Right lung (tissue), 5 donors: ENCODE measurements around the gene LRRN1. TPM values are rescaled to one million over a fixed set of nuclear protein-coding genes. Genes with fewer than 3 reads are reported as not detected.
"Not testable (repeated sequence)": the region's sequence is repeated elsewhere in the genome, so short reads cannot be mapped to it uniquely, and the experiment has no call there.

Experiments used
- DNase-seq, 2 donors: peaks; one replicate each; pipeline ENCODE4 v3.0.0-alpha.2; 2013
- polyA plus RNA-seq, 5 donors: library from polyadenylated mRNA; unstranded; fragments of 120-200 nt; gene quantifications; one replicate each; pipeline versions ENCODE4 v1.2.1 to v1.2.3, GENCODE V29; 2013; ENCODE audit warnings: inconsistent platforms in 1 of 5, low replicate concordance in 1 of 5; ENCODE audit not compliant: insufficient read length in 5 of 5, insufficient read depth in 1 of 5

LRRN1 gene
- polyA plus RNA-seq, 5 donors = 22.8 to 28.8 (median 23.4) TPM

DNA sequence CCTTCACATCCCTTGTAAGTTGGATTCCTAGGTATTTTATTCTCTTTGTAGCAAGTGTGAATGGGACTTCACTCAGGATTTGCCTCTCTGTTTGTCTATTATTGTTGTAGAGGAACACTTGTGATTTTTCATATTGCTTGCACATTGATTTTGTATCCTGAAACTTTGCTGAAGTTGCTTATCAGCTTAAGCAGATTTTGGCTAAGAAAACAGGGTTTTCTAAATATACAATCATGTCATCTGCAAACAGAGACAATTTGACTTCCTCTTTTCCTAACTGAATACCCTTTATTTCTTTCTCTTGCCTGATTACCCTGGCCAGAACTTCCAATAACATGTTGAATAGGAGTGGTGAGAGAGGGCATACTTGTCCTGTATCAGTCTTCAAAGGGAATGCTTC lies 88.1 kb downstream of the LRRN1 start:
- DNase-seq = not testable (repeated sequence)

DNA sequence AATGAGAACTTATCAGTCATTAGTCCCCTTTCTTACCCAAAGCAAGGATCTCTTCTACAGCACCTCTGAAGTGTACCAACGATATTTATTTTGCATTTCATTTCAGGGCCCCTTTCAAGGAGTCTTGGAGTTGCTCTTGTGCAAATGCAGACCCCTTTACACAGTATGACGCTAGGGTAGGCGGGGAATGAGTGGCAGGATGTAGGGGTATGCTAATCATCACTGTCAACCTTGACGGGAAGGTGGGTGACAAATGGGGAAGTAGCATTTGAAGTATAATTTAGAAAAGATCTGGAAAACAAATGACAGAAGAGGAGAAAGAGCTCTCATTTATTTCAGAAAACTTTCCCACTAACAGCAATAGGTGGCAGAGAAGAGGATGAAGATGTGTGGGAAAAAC lies 94.4 kb downstream of the LRRN1 start:
- no peak for DNase-seq
